Adipocyte (in vitro differentiated cells): ENCODE measurements around the gene HEATR5B.

Source experiments
- DNase-seq: peaks from one replicate; pipeline ENCODE4 v3.0.0-alpha.2; 2015; ENCODE audit warnings: low read depth
- H3K27me3 ChIP-seq: replicated peaks from 2 replicates; pipeline ENCODE4 v1.7.0; 2013; ENCODE audit warnings: mild to moderate bottlenecking, low read length, moderate library complexity; ENCODE audit not compliant: control insufficient read depth, insufficient read depth
- H3K36me3 ChIP-seq: 2 replicates; pipeline ENCODE4 v1.7.0; 2013; ENCODE audit warnings: low read length, mild to moderate bottlenecking, moderate library complexity; ENCODE audit not compliant: control insufficient read depth, insufficient read depth, severe bottlenecking
- H3K4me1 ChIP-seq: 2 replicates; pipeline ENCODE4 v1.7.0; 2013; ENCODE audit warnings: mild to moderate bottlenecking, low read length, moderate library complexity; ENCODE audit not compliant: control insufficient read depth, insufficient read depth
- H3K4me3 ChIP-seq: 2 replicates; pipeline ENCODE4 v1.7.0; 2013; ENCODE audit warnings: mild to moderate bottlenecking, low read length, moderate library complexity
- H3K9ac ChIP-seq: 2 replicates; pipeline ENCODE4 v1.7.0; 2013; ENCODE audit warnings: mild to moderate bottlenecking, low read length, moderate library complexity
- H3K9me3 ChIP-seq: 2 replicates; pipeline ENCODE4 v1.7.0; 2013; ENCODE audit warnings: mild to moderate bottlenecking, low read length, moderate library complexity; ENCODE audit not compliant: control insufficient read depth

The HEATR5B gene

DNA sequence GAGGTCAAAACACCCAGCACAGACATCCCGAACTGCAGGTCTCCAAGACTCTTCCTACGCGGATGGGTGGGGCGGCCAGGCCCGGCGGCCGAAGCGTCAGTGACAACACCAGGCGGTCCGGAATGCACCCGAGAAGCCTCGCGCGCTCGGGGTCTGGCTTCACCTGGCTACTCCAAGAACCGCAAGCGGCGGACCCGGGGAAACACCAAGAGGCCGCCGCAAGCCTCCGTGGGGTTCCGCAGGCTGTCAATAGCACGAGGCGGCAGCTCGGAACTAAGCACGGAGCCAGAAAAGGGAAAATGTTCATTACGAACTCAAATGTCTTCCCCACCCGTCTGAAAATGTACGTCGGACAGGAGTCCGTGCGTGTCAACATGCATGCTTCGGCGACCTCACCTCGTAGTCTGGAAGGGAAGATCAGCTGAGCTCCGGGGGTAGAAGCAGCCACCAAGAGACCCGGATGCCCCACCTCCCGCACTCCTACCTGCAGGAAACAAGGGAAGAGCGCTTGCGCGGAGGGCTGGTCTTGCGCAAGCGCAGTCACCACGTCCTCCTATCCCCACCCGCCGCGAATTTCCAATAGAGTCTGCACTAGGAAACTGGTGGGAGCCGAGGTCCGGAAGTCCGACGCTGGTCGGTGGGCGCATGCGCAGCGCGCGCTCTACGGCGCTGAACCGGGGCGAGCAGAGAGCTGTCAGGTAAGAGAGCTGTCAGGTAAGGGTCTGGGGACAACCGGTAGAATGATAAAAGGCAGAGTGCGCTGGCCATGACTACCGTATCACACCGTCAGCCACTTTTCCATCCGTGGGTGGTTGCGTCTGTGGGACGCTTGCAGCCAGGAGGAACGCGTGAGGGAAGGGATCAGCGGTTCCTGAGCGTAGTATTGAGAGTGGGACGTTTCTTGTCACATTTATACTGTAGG is at the start of gene HEATR5B, which contains the start of gene GPATCH11:
HEATR5B (minus strand) TSS at position 500 of the 922 bp plus-strand sequence. CDS start 958 bp downstream, outside the sequence.
GPATCH11 (plus strand) TSS at position 646 of the 922 bp plus-strand sequence. CDS start 3,864 bp downstream, outside the sequence.
- peak within 1 kb of the TSS; percentile 92 for H3K4me3 ChIP-seq
- H3K9ac ChIP-seq, result peak within 1 kb of the TSS; percentile 95
- peaks cover 42% of the 10 kb centered on the region for H3K4me1 ChIP-seq
- no peaks in the 10 kb centered on the region for H3K27me3 ChIP-seq
- H3K36me3 ChIP-seq, result peaks cover 31% of the 10 kb centered on the region
- peak; percentile 98 for DNase-seq
- no peaks in the 10 kb centered on the region for H3K9me3 ChIP-seq

DNA sequence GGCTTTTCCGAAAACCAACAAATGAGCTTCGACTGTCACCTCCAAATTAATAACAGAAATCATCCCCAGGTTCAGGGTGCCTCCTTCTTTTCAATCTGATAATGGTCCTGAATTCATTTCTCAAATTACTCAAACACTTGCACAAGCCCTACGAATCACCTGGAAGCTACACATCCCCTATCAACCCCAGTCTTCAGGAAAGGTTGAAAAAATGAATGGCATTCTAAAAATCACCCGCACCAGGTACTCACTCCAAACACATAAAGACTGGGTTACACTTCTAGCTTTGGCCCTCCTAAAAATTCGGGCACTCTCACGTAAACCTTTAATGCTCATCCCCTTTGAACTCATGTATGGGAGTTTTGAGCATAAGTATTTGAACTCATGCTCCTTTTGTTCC is 48.7 kb upstream of the HEATR5B start:
- Histone ChIP-seq H3K4me3 (no peak overlapping the region), H3K27me3 (no peaks in the 10 kb centered on the region), H3K9ac (no peak overlapping the region), H3K4me1 (peaks cover 4% of the 10 kb centered on the region), H3K36me3 (peaks cover 90% of the 10 kb centered on the region), H3K9me3 (no peaks in the 10 kb centered on the region)
- DNase-seq, result no peak

DNA sequence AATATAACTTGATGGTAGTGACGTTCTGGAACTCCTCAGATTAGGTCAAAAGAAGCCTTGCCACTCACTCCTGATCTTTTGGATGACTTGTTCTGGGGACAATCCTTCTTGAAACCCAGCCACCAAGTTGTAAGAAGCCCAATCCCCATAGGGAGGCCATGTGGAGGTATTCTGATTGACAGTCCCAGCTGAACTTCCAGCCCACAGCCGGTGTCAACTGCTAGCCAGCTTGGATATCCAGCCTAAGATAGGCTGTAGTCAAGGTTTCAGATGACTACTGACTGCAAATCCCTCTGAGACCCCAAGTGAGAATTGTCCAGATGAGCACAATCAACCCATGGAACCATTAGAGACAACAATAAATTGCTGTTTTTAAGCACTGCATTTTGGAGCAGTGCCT is 41.2 kb upstream of the HEATR5B start:
- Histone ChIP-seq H3K27me3 (no peaks in the 10 kb centered on the region), H3K4me3 (no peak overlapping the region), H3K9ac (no peak overlapping the region), H3K9me3 (no peaks in the 10 kb centered on the region), H3K36me3 (peaks cover 60% of the 10 kb centered on the region), H3K4me1 (no peaks in the 10 kb centered on the region)
- DNase-seq, result no peak

DNA sequence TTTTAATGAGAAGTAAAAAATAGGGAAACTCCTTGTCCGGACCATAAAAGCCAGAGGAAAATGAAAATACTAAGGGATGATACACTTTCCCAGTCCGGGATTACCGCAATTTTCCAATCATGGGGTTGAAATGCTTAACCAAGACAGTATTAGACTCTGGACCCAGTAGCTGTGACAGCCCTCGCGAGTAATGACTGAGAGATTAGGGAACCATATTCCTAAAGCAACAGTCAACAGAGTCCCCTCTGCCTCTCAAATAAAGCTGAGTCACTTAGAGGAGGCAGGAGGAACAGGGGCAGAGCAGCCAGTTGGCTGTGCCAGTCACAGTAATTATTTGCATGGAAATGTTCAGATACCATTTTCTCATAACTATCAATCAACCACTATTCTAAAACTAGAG is 35.0 kb upstream of the HEATR5B start:
- Histone ChIP-seq H3K4me3 (no peak overlapping the region), H3K4me1 (peaks cover 10% of the 10 kb centered on the region), H3K27me3 (no peaks in the 10 kb centered on the region), H3K36me3 (peaks cover 52% of the 10 kb centered on the region), H3K9me3 (no peaks in the 10 kb centered on the region), H3K9ac (no peak overlapping the region)
- no peak for DNase-seq

DNA sequence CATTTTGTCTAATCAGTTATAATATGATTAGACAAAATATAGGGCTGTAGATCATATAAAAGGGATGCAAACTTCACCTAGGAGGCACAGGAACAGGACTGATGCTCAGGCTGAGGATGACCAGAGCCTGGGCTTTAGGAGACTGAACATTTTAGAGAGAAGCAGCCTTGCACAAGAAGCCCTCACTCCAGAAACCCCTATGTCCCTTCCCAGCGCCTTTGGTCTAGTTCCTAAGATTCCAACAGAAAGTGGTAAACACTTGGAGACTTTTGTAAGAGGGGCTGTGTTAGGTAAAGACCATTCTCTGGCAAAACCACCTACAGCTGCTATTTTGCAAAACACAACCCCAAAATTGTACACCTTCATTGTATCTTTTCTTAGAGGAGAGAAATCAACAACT is 33.4 kb upstream of the HEATR5B start:
- peaks cover 10% of the 10 kb centered on the region for H3K4me1 ChIP-seq
- peaks cover 53% of the 10 kb centered on the region for H3K36me3 ChIP-seq
- no peak overlapping the region for H3K9ac ChIP-seq
- no peak overlapping the region for H3K4me3 ChIP-seq
- H3K9me3 ChIP-seq, result no peaks in the 10 kb centered on the region
- no peak for DNase-seq
- no peaks in the 10 kb centered on the region for H3K27me3 ChIP-seq

DNA sequence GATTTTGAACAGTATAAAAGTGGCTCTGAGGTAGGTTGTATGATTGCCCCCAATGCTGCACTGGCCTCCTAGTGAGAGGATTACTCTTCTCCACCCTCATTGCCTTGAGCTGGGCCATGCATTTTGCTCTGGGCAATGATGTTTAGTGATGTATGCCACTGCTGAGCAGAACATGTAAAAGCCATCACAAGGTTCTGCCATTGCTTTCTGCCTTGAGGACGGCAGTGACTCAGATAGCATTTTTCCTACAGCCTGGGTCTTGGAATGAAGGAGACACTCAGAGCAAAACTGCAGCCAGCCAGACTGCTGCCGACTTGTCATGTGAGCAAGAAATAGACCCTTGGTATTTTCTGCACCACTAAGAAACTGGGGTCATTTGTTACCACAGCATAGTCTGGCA is 27.8 kb upstream of the HEATR5B start:
- peaks cover 66% of the 10 kb centered on the region for H3K36me3 ChIP-seq
- H3K4me3 ChIP-seq, result no peak overlapping the region
- H3K9me3 ChIP-seq, result no peaks in the 10 kb centered on the region
- no peaks in the 10 kb centered on the region for H3K4me1 ChIP-seq
- no peak overlapping the region for H3K9ac ChIP-seq
- H3K27me3 ChIP-seq, result no peaks in the 10 kb centered on the region
- DNase-seq, result no peak

DNA sequence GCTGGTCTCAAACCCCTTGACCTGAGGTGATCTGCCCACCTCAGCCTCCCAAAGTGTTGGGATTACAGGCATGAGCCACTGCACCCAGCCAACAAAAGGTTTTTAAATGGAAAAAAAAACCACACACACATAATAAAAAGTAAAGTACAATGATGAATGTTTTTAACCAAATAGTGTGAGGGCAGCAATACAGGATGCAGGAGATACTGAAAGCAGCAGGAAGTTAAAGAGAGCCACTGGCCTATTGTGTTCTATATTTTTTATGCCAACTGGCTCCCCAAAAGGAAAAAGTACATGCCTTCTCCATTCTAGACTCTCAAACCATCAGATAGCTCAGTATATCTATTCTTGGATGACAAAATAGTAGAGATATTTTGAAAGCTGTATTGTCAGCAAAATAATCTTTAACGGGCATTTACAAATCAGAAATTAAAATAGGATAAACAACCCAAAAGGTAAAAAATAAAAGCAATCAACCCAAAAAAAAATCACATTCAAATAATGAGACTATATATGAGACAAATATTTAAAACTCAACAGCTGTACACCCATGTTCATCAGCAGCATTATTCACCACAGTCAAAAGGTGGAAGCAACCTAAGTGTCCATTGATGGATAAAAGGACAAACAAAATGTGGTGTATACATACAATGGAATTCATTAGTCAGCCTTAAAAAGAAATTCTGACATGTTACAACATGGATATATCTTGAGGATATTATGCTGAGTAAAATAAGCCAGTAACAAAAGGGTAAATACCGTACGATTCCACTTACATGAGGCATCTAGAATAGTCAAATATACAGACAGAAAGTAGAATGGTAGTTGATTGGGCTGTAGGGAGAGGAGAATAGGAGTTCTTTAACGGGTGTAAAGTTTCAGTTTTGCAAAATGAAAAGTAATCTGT is 26.4 kb upstream of the HEATR5B start:
- Histone ChIP-seq H3K4me1 (no peaks in the 10 kb centered on the region), H3K27me3 (no peaks in the 10 kb centered on the region), H3K4me3 (no peak overlapping the region), H3K9ac (no peak overlapping the region), H3K36me3 (peaks cover 72% of the 10 kb centered on the region), H3K9me3 (no peaks in the 10 kb centered on the region)
- no peak for DNase-seq

DNA sequence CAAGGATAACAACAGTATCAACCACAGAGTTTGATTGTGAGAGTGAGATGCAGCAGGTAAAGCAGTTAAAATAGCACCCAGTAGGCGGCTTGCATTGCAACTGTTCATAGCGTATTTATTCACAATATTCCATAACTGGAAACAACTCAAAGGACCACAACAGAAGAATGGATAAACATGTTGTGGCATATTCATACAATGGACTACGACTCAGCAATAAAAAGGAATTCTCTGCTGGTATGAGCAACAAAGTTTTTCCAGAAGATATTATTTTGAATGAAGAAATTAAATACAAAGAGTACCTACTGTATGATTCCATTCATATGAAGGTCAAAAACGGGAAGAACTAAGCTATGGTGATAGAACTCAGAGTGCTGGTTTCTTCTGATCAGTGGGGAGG is 25.4 kb upstream of the HEATR5B start:
- no peaks in the 10 kb centered on the region for H3K4me1 ChIP-seq
- H3K9me3 ChIP-seq, result no peaks in the 10 kb centered on the region
- peaks cover 79% of the 10 kb centered on the region for H3K36me3 ChIP-seq
- H3K4me3 ChIP-seq, result no peak overlapping the region
- DNase-seq, result no peak
- H3K9ac ChIP-seq, result no peak overlapping the region
- H3K27me3 ChIP-seq, result no peaks in the 10 kb centered on the region

DNA sequence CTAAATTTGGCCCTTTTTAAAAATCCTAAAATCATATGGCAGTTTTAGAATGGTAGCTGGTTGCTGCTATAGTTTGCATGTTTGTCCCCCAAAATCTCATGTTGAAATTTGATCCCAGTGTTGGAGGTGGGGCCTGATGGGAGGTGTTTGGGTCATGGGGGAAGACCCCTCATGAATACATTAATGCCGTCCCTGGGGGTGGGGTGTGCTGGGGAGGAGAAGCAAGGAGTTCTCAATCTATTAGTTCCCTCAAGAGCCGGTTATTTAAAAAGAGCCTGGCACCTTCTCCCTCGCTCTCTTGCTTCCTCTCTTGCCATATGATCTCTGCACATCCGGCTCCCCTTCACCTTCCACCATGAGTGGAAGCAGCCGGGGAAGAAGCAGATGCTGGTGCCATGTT is 21.0 kb upstream of the HEATR5B start:
- no peak overlapping the region for H3K9ac ChIP-seq
- peaks cover 79% of the 10 kb centered on the region for H3K36me3 ChIP-seq
- H3K27me3 ChIP-seq, result no peaks in the 10 kb centered on the region
- no peak overlapping the region for H3K4me3 ChIP-seq
- H3K9me3 ChIP-seq, result no peaks in the 10 kb centered on the region
- H3K4me1 ChIP-seq, result peaks cover 8% of the 10 kb centered on the region
- no peak for DNase-seq

DNA sequence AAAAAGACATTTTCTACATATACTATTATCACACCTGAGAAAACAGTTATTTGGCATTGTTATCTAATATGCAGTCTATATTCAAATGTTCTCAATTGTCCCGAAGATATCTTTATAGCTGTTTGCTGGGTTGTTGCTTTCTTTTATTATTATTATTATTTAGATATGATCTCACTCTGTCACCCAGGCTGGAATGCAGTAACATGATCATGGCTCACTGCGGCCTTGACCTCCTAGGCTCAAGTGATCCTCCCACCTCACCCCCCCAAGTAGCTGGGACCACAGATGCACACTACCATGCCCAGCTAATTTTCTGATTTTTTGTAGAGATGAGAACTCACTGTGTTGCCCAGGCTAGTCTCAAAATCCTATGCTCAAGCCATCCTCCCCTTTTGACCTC is 20.0 kb upstream of the HEATR5B start:
- Histone ChIP-seq H3K4me1 (peaks cover 10% of the 10 kb centered on the region), H3K4me3 (no peak overlapping the region), H3K9ac (no peak overlapping the region), H3K27me3 (no peaks in the 10 kb centered on the region), H3K36me3 (peaks cover 80% of the 10 kb centered on the region), H3K9me3 (no peaks in the 10 kb centered on the region)
- no peak for DNase-seq

DNA sequence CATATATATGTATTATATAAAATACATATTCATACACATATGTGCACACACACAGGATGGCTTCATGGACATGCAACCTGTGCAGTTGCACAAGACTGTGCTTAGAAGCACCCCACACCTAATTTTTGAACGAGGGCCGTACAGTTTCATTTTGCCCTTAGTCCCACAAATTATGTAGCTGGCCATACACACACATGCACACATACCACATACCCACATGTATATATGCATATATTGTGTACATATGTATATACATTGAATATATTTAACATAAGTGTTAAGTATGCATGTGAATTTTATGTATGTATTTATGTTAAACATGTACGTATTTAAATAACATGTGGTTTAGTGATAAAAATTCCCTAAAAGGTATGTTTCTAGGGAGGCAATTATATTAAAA is 18.4 kb upstream of the HEATR5B start:
- Histone ChIP-seq H3K36me3 (peaks cover 76% of the 10 kb centered on the region), H3K4me1 (peaks cover 19% of the 10 kb centered on the region), H3K9me3 (no peaks in the 10 kb centered on the region), H3K9ac (no peak overlapping the region), H3K27me3 (no peaks in the 10 kb centered on the region), H3K4me3 (no peak overlapping the region)
- DNase-seq, result no peak
